ENCODE results near the gene ANO10. TPM values are rescaled to one million over a fixed set of nuclear protein-coding genes. Genes with fewer than 3 reads are reported as not detected.

The ANO10 gene
- total and polyA plus RNA-seq, 7 donors: 10.3 to 18.8 (median 13.1) TPM

GRCh38 chr3:43388915-43389314, 232.9 kb downstream of the ANO10 start:
- peaks cover 23% of the 10 kb centered on the region for H3K4me1 ChIP-seq
- H3K27ac ChIP-seq: peak overlapping the region; percentile 64
- no peak overlapping the region for H3K4me3 ChIP-seq
- ATAC-seq (peak in 2 of 4 donors; percentile 17 to 48), DNase-seq (no peak)
- peaks cover 8% of the 10 kb centered on the region for H3K9me3 ChIP-seq
- intact Hi-C loops (cut with DNase I): no loop called here
- TF ChIP-seq, protein P1, sequence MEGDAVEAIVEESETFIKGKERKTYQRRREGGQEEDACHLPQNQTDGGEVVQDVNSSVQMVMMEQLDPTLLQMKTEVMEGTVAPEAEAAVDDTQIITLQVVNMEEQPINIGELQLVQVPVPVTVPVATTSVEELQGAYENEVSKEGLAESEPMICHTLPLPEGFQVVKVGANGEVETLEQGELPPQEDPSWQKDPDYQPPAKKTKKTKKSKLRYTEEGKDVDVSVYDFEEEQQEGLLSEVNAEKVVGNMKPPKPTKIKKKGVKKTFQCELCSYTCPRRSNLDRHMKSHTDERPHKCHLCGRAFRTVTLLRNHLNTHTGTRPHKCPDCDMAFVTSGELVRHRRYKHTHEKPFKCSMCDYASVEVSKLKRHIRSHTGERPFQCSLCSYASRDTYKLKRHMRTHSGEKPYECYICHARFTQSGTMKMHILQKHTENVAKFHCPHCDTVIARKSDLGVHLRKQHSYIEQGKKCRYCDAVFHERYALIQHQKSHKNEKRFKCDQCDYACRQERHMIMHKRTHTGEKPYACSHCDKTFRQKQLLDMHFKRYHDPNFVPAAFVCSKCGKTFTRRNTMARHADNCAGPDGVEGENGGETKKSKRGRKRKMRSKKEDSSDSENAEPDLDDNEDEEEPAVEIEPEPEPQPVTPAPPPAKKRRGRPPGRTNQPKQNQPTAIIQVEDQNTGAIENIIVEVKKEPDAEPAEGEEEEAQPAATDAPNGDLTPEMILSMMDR (IDR thresholded peaks at IDR 0.05): no peak
- H3K36me3 ChIP-seq (ENCODE audit: insufficient read depth in 1 of 2, low read depth in 1 of 2): no peaks in the 10 kb centered on the region
- no peaks in the 10 kb centered on the region for H3K27me3 ChIP-seq (ENCODE audit: insufficient read depth in 3 of 3, low read length in 2 of 3)

DNA sequence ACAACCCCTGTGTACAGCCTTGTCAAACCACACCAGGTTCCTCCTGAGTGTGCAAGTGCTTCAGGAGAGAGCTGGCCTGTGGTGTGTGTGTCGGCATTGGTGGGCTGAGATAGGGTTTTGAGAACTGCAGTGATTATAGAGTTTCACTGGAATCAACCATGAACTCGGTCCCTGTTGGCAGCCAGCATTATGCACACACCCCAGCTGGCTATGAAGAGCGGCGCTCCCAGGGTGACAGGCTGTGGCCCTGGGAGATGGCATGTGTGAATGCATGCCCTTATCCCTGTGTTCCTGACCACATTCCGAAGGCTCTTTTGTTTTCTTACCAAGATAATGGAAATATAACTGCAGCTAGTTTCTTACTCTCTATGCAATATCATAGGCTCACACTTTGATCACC, 233.6 kb downstream of the ANO10 start:
- intact Hi-C loops (cut with DNase I): no loop called here

GRCh38 chr3:43379343-43379742, 242.5 kb downstream of the ANO10 start:
- TF ChIP-seq, protein P1 (IDR thresholded peaks at IDR 0.05): no peak
- DNase-seq: no peak
- no peaks in the 10 kb centered on the region for H3K27me3 ChIP-seq (ENCODE audit: insufficient read depth in 3 of 3, low read length in 2 of 3)
- no peak overlapping the region for H3K4me3 ChIP-seq
- WGBS, 3 donors: 46 to 65% (median 53%) methylated on average over 3 of the region's 3 CpGs
- ATAC-seq: no peak
- no peak overlapping the region for H3K27ac ChIP-seq
- H3K4me1 ChIP-seq: no peaks in the 10 kb centered on the region
- intact Hi-C loops (cut with DNase I): loop anchor here in 1 of 2 donors (10.0 kb wide), 1 partner anchor 215 kb away; no protein-coding TSS in a partner anchor
- H3K36me3 ChIP-seq (ENCODE audit: insufficient read depth in 1 of 2, low read depth in 1 of 2): no peaks in the 10 kb centered on the region
- no peaks in the 10 kb centered on the region for H3K9me3 ChIP-seq

More for the DNA sequence above, 233.6 kb downstream of the ANO10 start:
- Histone ChIP-seq H3K4me3 (no peak overlapping the region), H3K4me1 (peaks cover 23% of the 10 kb centered on the region), H3K27ac (no peak overlapping the region), H3K36me3 (ENCODE audit: insufficient read depth in 1 of 2, low read depth in 1 of 2) (no peaks in the 10 kb centered on the region), H3K9me3 (peaks cover 8% of the 10 kb centered on the region), H3K27me3 (ENCODE audit: insufficient read depth in 3 of 3, low read length in 2 of 3) (no peaks in the 10 kb centered on the region)
- no peak for ATAC-seq
- TF ChIP-seq, protein P1 (IDR thresholded peaks at IDR 0.05): no peak
- no peak for DNase-seq
- WGBS, 3 donors: 61 to 83% (median 69%) methylated on average over 5 of the region's 5 CpGs

DNA sequence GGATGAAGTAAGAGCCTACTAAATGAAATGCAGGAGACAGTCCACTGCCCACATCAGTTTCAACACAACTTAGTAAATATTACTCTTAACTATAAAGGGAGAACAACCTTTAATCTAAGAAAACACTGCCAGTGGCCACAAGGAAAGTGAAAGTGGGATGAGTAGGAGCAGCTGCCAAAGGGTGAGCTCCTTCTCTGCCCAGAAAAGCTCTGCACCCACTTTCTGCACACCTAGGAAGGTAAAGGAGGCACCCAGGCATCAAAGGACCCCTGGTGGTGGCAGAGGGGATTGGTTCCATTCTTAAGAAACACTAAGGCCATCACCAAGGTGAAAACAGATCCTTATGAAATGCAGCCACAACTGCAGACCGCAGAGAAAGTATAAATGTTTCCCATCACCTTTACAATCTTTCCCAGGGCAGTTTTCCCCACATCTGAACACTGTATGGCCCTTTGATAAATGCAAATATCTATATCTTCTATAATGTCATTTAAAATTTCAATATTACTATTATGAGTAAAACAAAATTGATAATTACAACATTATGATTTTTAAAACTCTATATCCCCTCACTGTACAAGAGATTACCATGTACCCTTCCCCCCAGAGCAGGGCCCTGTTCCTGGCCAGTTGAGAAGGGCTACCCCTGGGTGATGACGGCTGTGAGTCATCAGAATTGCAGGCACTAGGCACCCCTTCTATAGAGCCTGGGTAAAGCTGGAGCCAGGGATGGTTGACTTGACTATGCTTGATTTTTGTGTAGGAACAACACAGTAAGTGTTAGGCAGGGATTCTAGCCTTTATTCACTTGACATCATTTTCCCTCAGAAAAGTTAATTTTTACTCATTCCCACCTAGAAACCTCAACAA, 243.5 kb downstream of the ANO10 start:
- TF ChIP-seq, protein P1 (IDR thresholded peaks at IDR 0.05): peak; percentile 56
- H3K4me3 ChIP-seq: no peak overlapping the region
- H3K36me3 ChIP-seq (ENCODE audit: insufficient read depth in 1 of 2, low read depth in 1 of 2): no peaks in the 10 kb centered on the region
- no peaks in the 10 kb centered on the region for H3K27me3 ChIP-seq (ENCODE audit: insufficient read depth in 3 of 3, low read length in 2 of 3)
- H3K9me3 ChIP-seq: no peaks in the 10 kb centered on the region
- no peaks in the 10 kb centered on the region for H3K4me1 ChIP-seq
- 87 to 100% (median 92%) methylated on average over 2 of the region's 2 CpGs for WGBS, 3 donors
- intact Hi-C loops (cut with DNase I): loop anchor here in 1 of 2 donors (10.0 kb wide), 1 partner anchor 214 kb away; no protein-coding TSS in a partner anchor
- DNase-seq: peak in 1 of 2 donors; percentile 45
- H3K27ac ChIP-seq: peak overlapping the region; percentile 24
- peak in 3 of 4 donors; percentile 76 to 86 (median 77) for ATAC-seq
